ENCODE measurements around the gene NDUFA8. TPM values are rescaled to one million over a fixed set of nuclear protein-coding genes. Genes with fewer than 3 reads are reported as not detected.

Gene NDUFA8
- total RNA-seq, 1 experiment from 2014 or later: 168 TPM

DNA sequence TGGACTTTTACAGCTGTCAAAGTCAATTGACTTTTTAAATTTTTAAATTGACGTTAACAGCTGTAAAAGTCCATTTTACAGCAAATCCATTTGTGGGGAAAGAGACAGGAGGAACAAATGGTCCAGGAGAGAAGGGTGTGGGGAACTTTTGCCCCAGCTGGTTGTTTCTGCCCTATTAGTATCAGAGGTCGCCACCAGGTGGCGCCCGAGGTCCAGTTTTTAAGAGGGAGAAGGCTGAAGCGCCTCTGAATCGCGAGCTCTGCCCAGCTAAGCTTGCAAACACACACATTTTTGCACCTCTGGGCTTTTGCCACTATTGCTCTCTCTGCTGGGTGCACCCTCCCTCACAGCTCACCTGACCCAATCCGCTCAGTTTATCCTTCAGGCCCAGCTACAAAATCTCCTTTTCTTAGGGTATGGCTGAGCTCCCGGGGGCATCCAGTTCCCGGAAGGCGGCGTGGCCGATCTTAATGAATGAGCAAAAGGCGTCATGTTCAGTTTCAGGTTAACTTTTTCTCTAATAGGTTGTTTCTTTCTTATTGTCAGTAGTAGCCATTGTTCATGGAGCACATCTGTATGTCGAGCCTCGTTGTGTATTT lies 60.2 kb downstream of the NDUFA8 start:
- DNase-seq (ENCODE audit: low spot score): peak; percentile 74

DNA sequence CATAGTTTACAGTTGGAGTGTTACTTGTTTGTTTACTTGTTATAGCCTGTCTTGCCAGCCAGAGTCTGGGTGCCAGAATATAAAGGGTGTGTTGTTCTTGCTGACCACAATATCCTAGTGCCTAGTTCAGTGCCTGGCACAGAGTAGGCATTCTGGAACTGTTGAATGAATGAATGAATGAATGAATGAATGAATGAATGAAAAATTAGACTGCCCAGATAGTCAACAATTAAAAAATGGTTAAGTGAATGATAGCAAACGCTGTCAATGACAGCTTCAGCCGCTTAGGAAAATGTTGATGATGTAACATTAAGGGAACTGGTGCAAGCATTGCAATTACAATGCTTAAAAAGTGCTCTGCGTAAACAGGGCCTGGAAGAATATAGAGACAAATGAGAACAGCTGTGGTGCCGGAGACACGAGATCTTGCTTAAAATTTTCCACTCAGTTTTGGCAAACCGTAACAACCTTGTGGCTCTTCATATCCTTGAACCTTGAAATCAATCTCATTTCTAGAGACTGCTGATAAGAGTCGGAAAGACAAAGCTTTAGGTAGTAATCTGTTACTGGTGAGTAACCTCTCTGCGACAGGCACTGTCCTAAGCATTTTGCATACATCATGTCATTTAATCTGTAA lies 61.8 kb downstream of the NDUFA8 start:
- DNase-seq (ENCODE audit: low spot score): no peak

DNA sequence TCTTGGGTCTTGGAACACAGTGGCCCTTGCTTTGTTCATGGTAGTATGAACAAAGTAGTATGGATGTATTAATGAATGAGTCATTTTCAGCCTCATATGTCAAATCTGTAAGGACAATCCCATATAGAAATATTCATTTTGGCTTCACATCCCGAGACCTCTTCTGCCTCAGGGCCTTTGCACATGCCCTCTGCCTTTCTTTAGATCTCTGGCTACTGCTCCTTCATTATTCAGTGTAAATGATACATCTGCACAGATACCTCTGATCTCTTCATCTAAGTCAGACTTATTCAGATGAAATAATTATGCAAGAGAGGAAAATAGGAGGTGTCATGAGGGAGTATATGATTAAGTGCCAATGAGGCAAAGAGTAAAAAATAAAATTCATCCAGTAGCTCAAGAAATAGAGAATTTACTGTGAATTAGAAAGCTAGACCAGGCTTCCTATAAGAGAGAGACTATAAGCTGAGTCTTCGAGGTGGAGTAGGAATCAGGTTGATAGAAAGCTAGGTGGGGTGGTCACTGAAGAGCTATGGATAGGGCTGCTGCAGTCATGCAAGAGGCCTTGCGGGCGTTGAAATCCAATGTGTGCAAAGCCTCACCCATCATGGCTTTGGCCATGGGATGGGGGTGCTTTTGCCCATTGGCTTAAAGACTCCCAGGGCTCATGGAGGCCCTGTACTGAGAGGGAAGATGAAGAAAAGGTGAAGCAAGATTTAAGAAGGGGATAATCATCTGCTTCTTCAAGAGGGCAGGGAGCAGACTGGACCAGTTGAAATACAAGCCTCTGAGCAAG lies 62.8 kb downstream of the NDUFA8 start:
- DNase-seq (ENCODE audit: low spot score): no peak

DNA sequence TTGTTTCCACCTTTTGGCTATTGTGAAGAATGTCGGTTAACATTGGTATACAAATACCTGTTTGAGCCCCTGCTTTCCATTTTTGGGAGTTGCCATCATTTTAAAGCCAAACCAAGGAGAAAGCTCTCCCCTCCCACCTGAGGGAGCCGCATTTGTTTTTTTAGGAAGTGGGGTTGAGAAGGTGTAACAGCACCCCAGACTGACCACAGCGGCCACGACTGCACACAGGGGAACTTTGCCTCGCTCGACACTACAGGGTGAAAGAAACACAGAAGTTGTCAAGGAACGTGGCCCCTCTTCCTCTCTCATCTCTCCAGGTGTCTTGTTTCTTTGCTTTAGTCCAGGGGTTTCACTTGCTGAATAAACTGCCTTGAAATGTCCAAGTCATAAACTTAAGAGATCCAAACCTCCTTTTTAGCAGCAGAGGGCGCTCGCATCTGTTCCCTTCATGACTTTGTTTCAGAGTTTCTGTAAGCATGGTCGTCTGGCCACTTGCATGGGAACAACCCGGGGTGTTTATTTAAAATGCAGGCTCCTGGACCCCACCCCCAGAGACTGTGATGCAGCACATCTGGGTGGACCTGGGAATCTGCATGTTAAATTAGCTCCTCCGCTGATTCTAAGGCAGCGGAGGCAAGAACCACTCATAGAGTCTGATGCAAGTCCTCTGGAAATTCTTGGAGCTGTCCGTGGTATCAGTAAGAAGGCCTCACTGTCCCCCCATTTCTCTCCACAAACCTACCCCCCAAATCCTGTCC lies 64.4 kb downstream of the NDUFA8 start:
- DNase-seq (ENCODE audit: low spot score): peak; percentile 60

Other genes with a start within 250 kb of the NDUFA8 start
- 2.7 and 3.6 TPM in 2 replicates for gene TTLL11, start 66.5 kb downstream of the NDUFA8 start, total RNA-seq (2014; rRNA removed; shearing (Covaris generic))
- gene MORN5, start 129 bp upstream of the NDUFA8 start, total RNA-seq (2014; rRNA removed; shearing (Covaris generic)): not detected in 2 replicates
- 2.2 and 2.5 TPM in 2 replicates for gene LHX6, start 69.2 kb upstream of the NDUFA8 start, total RNA-seq (2014; rRNA removed; shearing (Covaris generic))
- gene RBM18, start 105.1 kb upstream of the NDUFA8 start, total RNA-seq (2014; rRNA removed; shearing (Covaris generic)): 12.1 and 15.2 TPM in 2 replicates
- 102 and 120 TPM in 2 replicates for gene MRRF, start 105.1 kb upstream of the NDUFA8 start, total RNA-seq (2014; rRNA removed; shearing (Covaris generic))
- gene PTGS1, start 211.2 kb upstream of the NDUFA8 start, total RNA-seq (2014; rRNA removed; shearing (Covaris generic)): 0.29 TPM in 1 of 2 replicates, not detected in the other